GM23248 (cell line): Measurements from ENCODE around the gene GPANK1. TPM values are rescaled to one million over a fixed set of nuclear protein-coding genes. Genes with fewer than 3 reads are reported as not detected.

ENCODE experiments used
- DNase-seq: peaks from one replicate; pipeline ENCODE4 v3.0.0-alpha.2; 2015
- H2AFZ ChIP-seq: fragments of 200-600 bp; sonication (generic); 2 replicates; pipeline ENCODE4 v1.6.1; 2016; ENCODE audit warnings: antibody characterized with exemption
- H3F3A ChIP-seq: fragments of 200-600 bp; sonication (generic); 2 replicates; pipeline ENCODE4 v1.6.1; 2016; ENCODE audit warnings: mild to moderate bottlenecking, antibody characterized with exemption, mixed run types; ENCODE audit not compliant: insufficient read depth
- H3K27ac ChIP-seq: fragments of 200-600 bp; sonication (generic); 2 replicates; pipeline ENCODE4 v1.5.1; 2016; ENCODE audit warnings: mild to moderate bottlenecking
- H3K27me3 ChIP-seq: fragments of 200-600 bp; sonication (generic); replicated peaks from 2 replicates; pipeline ENCODE4 v1.6.1; 2016; ENCODE audit warnings: mild to moderate bottlenecking; ENCODE audit not compliant: insufficient read depth
- H3K36me3 ChIP-seq: fragments of 200-600 bp; sonication (generic); 2 replicates; pipeline ENCODE4 v1.6.1; 2016; ENCODE audit warnings: low read depth, mild to moderate bottlenecking
- H3K4me1 ChIP-seq: fragments of 200-600 bp; sonication (generic); 2 replicates; pipeline ENCODE4 v1.6.1; 2016; ENCODE audit warnings: mild to moderate bottlenecking; ENCODE audit not compliant: insufficient read depth
- H3K4me2 ChIP-seq: fragments of 200-600 bp; sonication (generic); one replicate; pipeline ENCODE4 v1.6.1; 2016; ENCODE audit warnings: mild to moderate bottlenecking; ENCODE audit not compliant: unreplicated experiment
- H3K4me3 ChIP-seq: fragments of 200-600 bp; sonication (generic); 2 replicates; pipeline ENCODE4 v1.5.1; 2016; ENCODE audit warnings: mild to moderate bottlenecking
- H3K79me2 ChIP-seq: fragments of 200-600 bp; sonication (generic); 2 replicates; pipeline ENCODE4 v1.6.1; 2016; ENCODE audit warnings: mild to moderate bottlenecking; ENCODE audit not compliant: insufficient read depth
- H3K9ac ChIP-seq: fragments of 200-600 bp; sonication (generic); 2 replicates; pipeline ENCODE4 v1.6.1; 2016; ENCODE audit warnings: mild to moderate bottlenecking
- H3K9me2 ChIP-seq: fragments of 200-600 bp; sonication (generic); 2 replicates; pipeline ENCODE4 v1.6.1; 2016; ENCODE audit warnings: mixed run types, mild to moderate bottlenecking, moderate library complexity; ENCODE audit not compliant: insufficient read depth
- H3K9me3 ChIP-seq: fragments of 200-600 bp; sonication (generic); one replicate; pipeline ENCODE4 v1.6.1; 2017; ENCODE audit warnings: low read depth
- H4K20me1 ChIP-seq: fragments of 200-600 bp; sonication (generic); 2 replicates; pipeline ENCODE4 v1.6.0; 2016; ENCODE audit not compliant: insufficient read depth
- EZH2 ChIP-seq: fragments of 200-600 bp; sonication (generic); IDR thresholded peaks from 2 replicates; pipeline ENCODE4 v1.6.1; 2018; ENCODE audit warnings: antibody characterized with exemption, mild to moderate bottlenecking; ENCODE audit not compliant: insufficient read depth, poor library complexity, severe bottlenecking
- EZH2phosphoT487 ChIP-seq: fragments of 200-600 bp; sonication (generic); IDR thresholded peaks from 2 replicates; pipeline ENCODE4 v1.6.1; 2018; ENCODE audit warnings: antibody characterized with exemption, moderate library complexity, mild to moderate bottlenecking, low read depth; ENCODE audit not compliant: insufficient read depth
- WGBS, 2 experiments: methylation state at CpG; one replicate each; pipeline ENCODE4 v1.1.6; 2015 to 2017; ENCODE audit warnings: low lambda C conversion rate in 2 of 2, low coverage in 1 of 2; ENCODE audit errors: missing lambda C conversion rate in 2 of 2; 5-methylcytosine and 5-hydroxymethylcytosine counted together
- in situ Hi-C: fragments of 300-500 bp; cut with MboI; formaldehyde crosslinking; loops from 2 replicates; pipeline ENCODE4 v1.15.0; 2020
- polyA plus RNA-seq: library from polyadenylated mRNA; unstranded; fragments of >200 nt; fragmentation: Nextera tagmentation; extraction: Ambion mirVana; gene quantifications from 2 replicates; pipeline ENCODE4 v1.2.1, GENCODE V29; 2016
- total RNA-seq: library from RNA; depleted of rRNA; stranded (reverse); fragments of >200 nt; shearing (Covaris generic); gene quantifications from 2 replicates; pipeline ENCODE4 v1.2.3, GENCODE V29; 2014

GPANK1 gene
- total and polyA plus RNA-seq, 2 experiments from 2014 or later = 10.6 to 19.3 TPM

DNA sequence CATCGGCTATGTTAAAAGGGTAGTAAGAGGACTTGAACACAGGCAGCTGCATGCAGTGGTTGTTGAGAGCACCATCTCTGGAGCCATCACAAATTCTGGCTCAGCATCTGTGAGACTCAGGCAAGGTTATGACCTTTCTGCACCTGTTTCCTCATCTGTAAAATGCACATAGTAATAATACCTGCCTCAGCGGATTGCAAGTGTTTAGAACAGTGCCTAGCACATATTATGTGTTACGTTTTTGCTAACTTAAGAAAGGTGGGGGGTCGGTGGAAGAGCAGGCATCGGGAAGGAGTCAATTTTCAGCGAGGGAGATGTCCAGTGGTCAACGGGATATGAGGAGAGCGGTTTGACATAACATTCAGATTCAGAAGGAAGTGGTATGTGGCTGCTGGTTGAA, 13.2 kb upstream of the GPANK1 start:
- in situ Hi-C loops = no loop called here
- no peak overlapping the region for H3K9ac ChIP-seq
- H3K4me2 ChIP-seq = no peak overlapping the region
- peaks cover 35% of the 10 kb centered on the region for H3F3A ChIP-seq
- H3K4me1 ChIP-seq = peaks cover 9% of the 10 kb centered on the region; the same call in 1 of the 2 replicates
- H3K4me3 ChIP-seq = no peak overlapping the region
- no peaks in the 10 kb centered on the region for H3K9me2 ChIP-seq
- H4K20me1 ChIP-seq = no peaks in the 10 kb centered on the region
- H3K79me2 ChIP-seq = no peaks in the 10 kb centered on the region
- H3K9me3 ChIP-seq = no peaks in the 10 kb centered on the region
- H2AFZ ChIP-seq = no peak overlapping the region
- no peaks in the 10 kb centered on the region for H3K36me3 ChIP-seq
- H3K27me3 ChIP-seq = no peaks in the 10 kb centered on the region
- no peak overlapping the region for H3K27ac ChIP-seq
- 69 to 79% methylated on average over 8 of the region's 8 CpGs for WGBS, 2 experiments
- no peak for TF ChIP-seq EZH2
- TF ChIP-seq EZH2phosphoT487 = no peak
- no peak for DNase-seq

DNA sequence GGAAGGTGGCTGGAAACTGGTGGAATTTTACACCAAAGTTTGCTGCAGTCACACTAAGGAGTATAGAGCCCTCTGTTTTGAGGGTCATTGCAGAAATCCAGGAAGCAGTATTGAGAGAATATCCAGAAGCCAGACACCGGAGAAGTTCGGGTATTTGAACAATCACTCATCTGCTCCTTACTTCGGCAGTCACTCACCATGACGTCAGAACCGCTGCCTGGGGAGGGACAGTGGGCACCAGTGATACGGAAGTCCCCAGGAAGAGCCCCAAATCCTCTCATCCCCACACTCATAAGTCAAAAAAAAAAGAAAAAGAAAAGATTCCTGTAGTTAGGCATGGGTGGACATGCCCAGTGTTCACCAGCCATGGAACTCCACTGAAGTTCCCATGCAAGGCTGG, 12.1 kb upstream of the GPANK1 start:
- H3K9me2 ChIP-seq = no peaks in the 10 kb centered on the region
- WGBS, 2 experiments = 10 to 21% methylated on average over 6 of the region's 6 CpGs
- peaks cover 36% of the 10 kb centered on the region for H3F3A ChIP-seq
- H3K4me3 ChIP-seq = no peak overlapping the region
- peaks cover 5% of the 10 kb centered on the region; the same call in 1 of the 2 replicates for H3K36me3 ChIP-seq
- no peak overlapping the region for H3K9ac ChIP-seq
- no peak overlapping the region for H3K4me2 ChIP-seq
- no peaks in the 10 kb centered on the region for H3K27me3 ChIP-seq
- no peak for TF ChIP-seq EZH2phosphoT487
- no peak for TF ChIP-seq EZH2
- peak overlapping the region; percentile 45 for H2AFZ ChIP-seq
- in situ Hi-C loops = no loop called here
- peak; percentile 36 for DNase-seq
- no peak overlapping the region for H3K27ac ChIP-seq
- H3K9me3 ChIP-seq = no peaks in the 10 kb centered on the region
- H3K79me2 ChIP-seq = no peaks in the 10 kb centered on the region
- no peaks in the 10 kb centered on the region for H4K20me1 ChIP-seq
- peaks cover 9% of the 10 kb centered on the region; the same call in 1 of the 2 replicates for H3K4me1 ChIP-seq

DNA sequence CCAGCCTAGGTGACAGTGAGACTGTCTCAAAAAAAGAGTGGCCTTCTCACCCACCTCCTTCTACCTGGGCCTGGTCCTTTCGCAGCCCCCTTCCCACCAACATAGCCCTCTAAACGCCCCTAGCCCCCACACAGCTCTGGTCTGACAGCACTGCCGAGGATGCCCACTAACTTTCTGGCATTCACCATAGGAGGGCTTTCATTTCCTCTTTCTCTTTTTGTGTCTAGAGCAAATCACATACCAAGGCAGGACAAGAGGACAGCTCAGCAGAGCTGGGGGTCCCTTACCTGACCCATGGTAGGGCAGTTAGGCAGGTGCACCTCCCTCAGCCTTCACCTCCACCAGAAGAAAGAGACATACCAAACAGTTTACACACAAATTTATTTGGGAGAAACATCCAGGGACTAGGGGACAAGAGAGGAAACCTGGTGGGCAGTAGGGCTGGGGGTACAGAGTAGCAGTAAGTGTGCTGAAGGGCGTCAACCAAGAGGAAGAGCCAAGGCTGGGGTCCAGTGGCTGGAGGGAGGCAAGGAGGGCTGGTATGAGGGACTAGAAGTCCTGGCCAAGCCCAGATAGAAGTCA, 11.6 kb upstream of the GPANK1 start:
- Histone ChIP-seq H3K36me3 (peaks cover 7% of the 10 kb centered on the region; the same call in 1 of the 2 replicates), H3K4me3 (no peak overlapping the region), H3K9me3 (no peaks in the 10 kb centered on the region), H3K27me3 (no peaks in the 10 kb centered on the region), H2AFZ (peak overlapping the region; percentile 45; the same call in 1 of the 2 replicates), H4K20me1 (no peaks in the 10 kb centered on the region), H3F3A (peaks cover 32% of the 10 kb centered on the region), H3K9ac (no peak overlapping the region), H3K79me2 (no peaks in the 10 kb centered on the region), H3K4me1 (peaks cover 4% of the 10 kb centered on the region; the same call in 1 of the 2 replicates), H3K27ac (no peak overlapping the region), H3K4me2 (no peak overlapping the region), H3K9me2 (no peaks in the 10 kb centered on the region)
- no peak for DNase-seq
- no peak for TF ChIP-seq EZH2
- no peak for TF ChIP-seq EZH2phosphoT487
- 88 to 89% methylated on average over 4 of the region's 4 CpGs for WGBS, 2 experiments
- in situ Hi-C loops = no loop called here

DNA sequence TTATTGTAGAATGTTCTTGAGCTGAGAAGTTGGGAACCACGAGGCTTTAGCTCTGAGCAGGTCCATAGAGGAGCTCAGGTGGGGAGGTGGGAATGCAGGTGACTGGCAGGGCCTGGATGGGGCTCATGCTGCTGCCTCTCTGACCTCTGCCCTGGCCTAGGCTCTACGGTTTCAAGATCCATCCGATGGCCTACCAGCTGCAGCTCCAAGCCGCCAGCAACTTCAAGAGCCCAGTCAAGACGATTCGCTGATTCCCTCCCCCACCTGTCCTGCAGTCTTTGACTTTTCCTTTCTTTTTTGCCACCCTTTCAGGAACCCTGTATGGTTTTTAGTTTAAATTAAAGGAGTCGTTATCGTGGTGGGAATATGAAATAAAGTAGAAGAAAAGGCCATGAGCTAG, 4.9 kb upstream of the GPANK1 start, which contains the start of gene LY6G5B:
Gene LY6G5B, plus strand, starts transcription at position 301 of the 400 bp plus-strand sequence. CDS start 975 bp downstream, outside the sequence.
- no peaks in the 10 kb centered on the region for H3K9me3 ChIP-seq
- TF ChIP-seq EZH2phosphoT487 (no peak), EZH2 (no peak)
- peaks cover 22% of the 10 kb centered on the region for H3F3A ChIP-seq
- H3K36me3 ChIP-seq = peaks cover 28% of the 10 kb centered on the region
- in situ Hi-C loops = no loop called here
- no peak within 1 kb of the TSS for H3K4me3 ChIP-seq
- H3K27ac ChIP-seq = no peak within 1 kb of the TSS
- peaks cover 49% of the 10 kb centered on the region for H3K79me2 ChIP-seq
- no peak within 1 kb of the TSS for H2AFZ ChIP-seq
- no peaks in the 10 kb centered on the region for H3K27me3 ChIP-seq
- peaks cover 6% of the 10 kb centered on the region; the same call in 1 of the 2 replicates for H3K4me1 ChIP-seq
- H3K9me2 ChIP-seq = no peaks in the 10 kb centered on the region
- no peak for DNase-seq
- 81% methylated on average over 8 of the region's 8 CpGs for WGBS, 2 experiments
- H3K4me2 ChIP-seq = no peak within 1 kb of the TSS
- peak within 1 kb of the TSS; percentile 93; the same call in 1 of the 2 replicates for H3K9ac ChIP-seq
- H4K20me1 ChIP-seq = no peaks in the 10 kb centered on the region
